HL-60/S4 treated with retinoic acid at 250 ng/mL for 4 days and 3 days (cell line): Measurements from ENCODE around the gene TNFRSF9.

Experiments
- in situ Hi-C: fragments of 300-500 bp; cut with MboI; formaldehyde crosslinking; loops from 2 replicates; pipeline ENCODE4 v1.7.0; 2022; ENCODE audit warnings: low sequenced_read_pairs

The TNFRSF9 gene

GRCh38 chr1:7879228-7879627 lies 61.4 kb downstream of the TNFRSF9 start:
- in situ Hi-C loops: no loop called here

- in situ Hi-C loops: no loop called here
Measured at GRCh38 chr1:7878027-7878426, 62.6 kb downstream of the TNFRSF9 start.

GRCh38 chr1:7873801-7874795 lies 66.5 kb downstream of the TNFRSF9 start:
- in situ Hi-C loops: no loop called here

GRCh38 chr1:7871136-7871535 lies 69.5 kb downstream of the TNFRSF9 start:
- in situ Hi-C loops: no loop called here

- in situ Hi-C loops: no loop called here
Measured at GRCh38 chr1:7869136-7869920, 71.3 kb downstream of the TNFRSF9 start.

- in situ Hi-C loops: no loop called here
Measured at GRCh38 chr1:7868070-7868780, 72.4 kb downstream of the TNFRSF9 start.

GRCh38 chr1:7865978-7866377 lies 74.7 kb downstream of the TNFRSF9 start:
- in situ Hi-C loops: no loop called here
